COLO829 (cell line): ENCODE data around the gene CDK14.

Experiments
- DNase-seq: peaks from one replicate; pipeline ENCODE4 v3.0.0; 2012; ENCODE audit warnings: low spot score

CDK14 gene

GRCh38 chr7:91005841-91006240, 409.7 kb downstream of the CDK14 start:
- DNase-seq, result no peak

- DNase-seq, result peak; percentile 78
Observed at GRCh38 chr7:91007371-91007770, 411.2 kb downstream of the CDK14 start.

DNA sequence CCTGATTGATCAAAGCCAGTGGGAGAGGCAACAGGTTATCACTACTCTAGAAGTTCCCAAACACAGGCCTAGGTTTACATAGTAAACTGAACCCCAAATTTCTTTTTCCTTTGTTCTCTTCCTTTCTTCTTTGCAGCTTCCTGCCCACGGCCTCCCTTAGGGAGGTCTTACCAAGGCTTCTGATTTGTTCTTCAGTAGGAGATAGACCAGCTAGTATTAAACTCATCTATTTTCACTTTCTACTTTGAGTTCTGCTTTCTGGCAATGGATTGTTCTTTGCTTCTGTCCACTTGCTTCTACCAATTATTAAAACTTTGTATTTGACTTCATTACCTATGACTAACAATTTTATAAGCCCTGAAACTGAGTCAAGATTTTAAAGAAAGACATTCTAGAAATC, 417.0 kb downstream of the CDK14 start:
- DNase-seq, result no peak

DNA sequence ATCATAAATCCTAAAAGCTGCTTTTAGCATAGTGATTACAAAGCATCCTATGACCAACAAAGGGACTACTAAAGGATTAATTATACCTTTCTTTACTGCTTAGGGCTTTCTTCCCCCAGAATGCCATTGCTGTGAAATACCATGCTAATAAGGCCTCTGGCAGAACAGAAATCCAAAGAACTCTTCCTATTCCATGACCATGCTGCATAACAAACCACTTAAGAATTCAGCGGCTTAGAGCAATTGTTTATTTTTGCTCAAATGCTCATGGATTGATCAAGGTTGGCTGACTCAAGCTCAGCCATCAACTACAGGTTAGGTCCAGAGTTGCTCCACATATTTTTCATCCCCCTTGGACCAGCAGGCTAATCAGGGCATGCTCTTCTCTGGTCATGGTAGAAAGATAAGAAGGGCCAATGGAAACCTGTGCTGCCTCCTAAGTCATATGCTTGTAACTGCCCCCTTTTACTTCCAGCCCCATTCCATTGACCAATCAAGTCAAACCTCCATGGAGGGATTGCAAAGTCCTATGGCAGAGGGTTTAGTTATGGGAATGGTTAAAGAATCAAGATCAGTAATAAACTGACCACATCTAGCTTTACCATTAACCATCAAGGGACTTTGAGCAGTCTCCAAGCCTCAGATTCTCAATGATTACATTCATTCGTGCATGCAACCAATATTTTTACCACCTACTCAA, 423.7 kb downstream of the CDK14 start:
- DNase-seq, result no peak

DNA sequence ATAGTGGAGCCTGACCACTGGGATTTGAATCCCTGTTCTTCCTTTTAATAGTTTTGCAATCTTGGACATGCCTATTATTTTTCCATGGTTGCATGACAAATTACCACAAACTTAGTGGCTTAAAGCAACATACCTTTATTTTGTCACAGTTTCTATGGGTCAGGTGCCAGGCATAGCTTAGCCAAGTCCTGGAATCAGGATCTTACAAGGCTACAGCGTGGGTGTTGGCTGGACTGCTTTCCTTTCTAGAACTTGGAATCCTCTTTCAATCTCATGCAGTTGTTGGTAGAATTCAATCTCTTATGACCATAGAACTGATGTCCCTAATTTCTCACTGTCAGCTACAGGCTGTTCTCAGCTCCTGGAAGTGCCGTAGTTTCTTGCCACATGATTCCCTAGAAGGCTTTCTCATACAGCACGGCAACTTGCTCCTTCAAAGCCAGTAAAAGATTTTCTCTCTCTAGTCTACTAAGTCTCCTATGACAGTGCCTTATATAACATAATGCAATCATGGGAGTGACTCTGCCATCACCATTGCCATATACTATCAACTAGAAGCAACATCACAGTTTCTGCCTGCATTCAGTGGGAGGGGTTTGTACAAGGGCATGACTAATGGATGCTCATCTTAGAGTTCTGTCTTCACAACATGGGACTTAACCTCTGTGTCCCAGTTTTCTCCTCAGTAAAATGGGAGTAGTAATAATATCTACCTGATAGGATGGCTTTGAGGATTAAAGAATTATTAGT, 424.7 kb downstream of the CDK14 start:
- no peak for DNase-seq

GRCh38 chr7:91021956-91022355, 425.8 kb downstream of the CDK14 start:
- DNase-seq, result no peak

- no peak for DNase-seq
Observed at GRCh38 chr7:91025906-91026390, 429.8 kb downstream of the CDK14 start.

GRCh38 chr7:91029688-91030087, 433.6 kb downstream of the CDK14 start:
- DNase-seq, result no peak

DNA sequence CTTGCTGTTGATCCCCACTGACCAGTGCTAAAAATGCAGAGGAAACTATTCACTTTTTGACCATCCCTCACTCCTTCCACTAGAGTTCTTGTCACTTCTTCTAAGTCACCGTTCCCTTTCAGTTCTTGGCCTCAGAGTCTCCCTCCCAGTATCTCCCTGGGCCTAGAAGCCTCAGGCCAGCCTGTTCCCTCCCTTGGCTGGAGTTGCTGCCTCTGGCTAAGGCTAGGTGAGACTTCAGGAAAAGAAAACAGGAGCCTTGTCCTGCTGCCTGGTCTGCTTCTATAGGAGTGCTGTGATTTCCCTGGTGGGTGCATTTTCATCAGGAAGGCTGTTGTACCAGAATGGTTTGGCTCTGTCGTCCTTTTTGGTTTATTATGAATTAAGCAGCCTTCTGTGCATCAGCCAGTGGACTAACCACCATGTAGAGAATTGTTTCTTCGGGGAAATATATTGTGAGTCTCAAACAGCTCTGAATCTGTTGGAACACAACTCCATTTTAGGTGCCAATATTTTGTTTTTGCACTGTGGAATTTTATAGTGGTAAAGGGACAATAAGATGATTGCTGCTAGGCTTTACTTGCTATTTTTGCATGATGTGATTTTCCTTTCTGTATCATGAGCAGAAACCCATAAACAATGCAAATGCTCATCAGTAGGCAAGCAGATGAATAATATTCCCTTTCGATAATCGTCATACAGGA, 434.7 kb downstream of the CDK14 start:
- no peak for DNase-seq

GRCh38 chr7:91031757-91032156, 435.6 kb downstream of the CDK14 start:
- DNase-seq, result peak; percentile 23

DNA sequence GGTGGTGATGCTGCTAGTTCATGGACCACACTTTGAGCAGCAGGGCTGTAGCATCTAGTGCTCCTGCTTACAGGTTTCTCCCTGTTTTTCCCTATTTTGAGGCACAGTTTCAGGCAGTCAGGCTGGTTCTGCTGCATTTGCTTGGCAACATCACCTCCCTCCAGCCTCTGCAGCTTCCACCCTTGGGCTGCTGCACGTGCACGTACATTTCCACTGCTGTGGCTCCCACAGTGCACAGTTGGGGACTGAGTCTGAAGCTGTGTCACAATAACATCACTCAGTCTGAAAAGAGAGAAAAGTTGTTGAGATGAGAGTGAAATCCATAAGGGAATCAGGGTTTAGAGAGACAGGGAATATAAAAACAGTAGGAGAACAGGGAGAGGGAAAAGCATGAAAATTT, 437.5 kb downstream of the CDK14 start:
- DNase-seq, result no peak

DNA sequence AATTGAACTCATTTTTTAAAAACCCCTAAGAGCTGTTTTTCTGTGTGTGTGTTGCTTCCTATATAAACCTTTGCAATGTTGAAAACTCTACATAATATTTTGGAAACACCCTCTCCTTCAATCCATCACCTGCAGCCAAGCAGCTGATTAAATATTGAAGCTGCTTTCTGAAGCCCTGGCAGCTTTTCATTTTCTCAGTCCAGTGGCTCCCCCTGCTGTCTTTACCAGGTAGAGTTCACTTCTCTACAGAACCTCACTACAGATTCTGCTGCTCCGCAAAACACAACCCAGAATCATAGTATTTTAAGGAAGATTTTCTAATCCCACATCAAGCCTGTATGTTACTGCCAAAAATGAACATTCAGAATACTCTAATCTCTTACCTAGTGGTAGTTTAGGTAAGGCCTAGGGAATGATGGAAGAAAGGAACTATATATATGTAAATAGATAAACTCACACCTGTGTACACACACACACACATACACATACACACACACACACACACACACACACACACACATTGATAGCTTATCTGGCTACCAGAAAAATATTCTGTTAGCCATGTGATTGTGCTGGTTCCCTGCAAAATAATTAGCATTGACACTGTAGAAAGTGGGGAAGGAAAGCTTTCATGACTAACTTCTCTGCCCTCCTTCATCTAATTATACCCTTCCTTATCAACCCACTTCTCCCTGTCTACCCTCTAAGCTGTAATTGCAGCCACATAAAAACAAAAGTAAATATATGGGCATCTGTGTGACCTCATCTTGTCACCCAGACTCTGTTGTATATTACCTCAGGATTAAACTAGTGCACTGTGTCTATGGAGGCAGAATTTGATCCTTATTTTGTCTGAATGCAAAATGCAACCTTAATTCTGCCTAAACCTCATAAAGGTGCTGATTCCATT, 438.6 kb downstream of the CDK14 start:
- DNase-seq, result peak; percentile 49

DNA sequence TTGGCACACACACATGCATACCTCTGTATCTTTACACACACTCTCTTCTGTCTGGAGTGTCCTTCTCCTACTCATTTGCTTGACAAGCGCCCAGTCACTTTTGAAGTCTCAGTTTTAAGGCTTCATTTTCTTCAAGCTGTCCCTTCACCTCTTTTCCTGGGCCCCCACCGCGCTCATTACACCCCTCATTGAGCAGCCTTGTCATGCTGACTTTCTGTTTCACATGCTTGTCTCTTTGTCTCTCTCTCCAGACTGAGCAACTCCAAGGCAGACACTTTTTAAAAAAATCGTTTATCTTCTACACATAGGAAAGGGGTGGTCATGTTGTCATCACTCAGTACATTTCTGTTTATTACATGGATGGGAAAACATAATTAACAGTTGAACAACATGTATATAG, 442.9 kb downstream of the CDK14 start:
- DNase-seq, result no peak

DNA sequence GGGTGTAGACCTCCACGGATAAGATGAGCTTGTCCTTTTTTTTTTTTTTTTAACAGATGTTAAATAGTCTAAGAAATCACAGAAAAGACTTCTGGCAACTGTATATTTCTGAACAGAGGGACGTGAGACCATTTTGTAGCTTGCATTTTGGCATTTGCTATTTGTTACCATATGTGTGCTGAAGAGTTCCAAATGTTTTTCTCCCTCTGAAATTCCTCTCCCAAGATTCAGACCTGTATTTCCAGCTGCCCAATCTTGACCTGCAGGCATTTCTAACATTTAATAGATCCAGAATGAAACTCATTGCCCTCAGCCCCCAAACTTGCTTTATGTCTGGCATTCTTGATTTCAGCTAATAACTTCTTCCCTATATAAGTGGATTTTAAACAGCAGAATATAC, 445.0 kb downstream of the CDK14 start:
- no peak for DNase-seq

DNA sequence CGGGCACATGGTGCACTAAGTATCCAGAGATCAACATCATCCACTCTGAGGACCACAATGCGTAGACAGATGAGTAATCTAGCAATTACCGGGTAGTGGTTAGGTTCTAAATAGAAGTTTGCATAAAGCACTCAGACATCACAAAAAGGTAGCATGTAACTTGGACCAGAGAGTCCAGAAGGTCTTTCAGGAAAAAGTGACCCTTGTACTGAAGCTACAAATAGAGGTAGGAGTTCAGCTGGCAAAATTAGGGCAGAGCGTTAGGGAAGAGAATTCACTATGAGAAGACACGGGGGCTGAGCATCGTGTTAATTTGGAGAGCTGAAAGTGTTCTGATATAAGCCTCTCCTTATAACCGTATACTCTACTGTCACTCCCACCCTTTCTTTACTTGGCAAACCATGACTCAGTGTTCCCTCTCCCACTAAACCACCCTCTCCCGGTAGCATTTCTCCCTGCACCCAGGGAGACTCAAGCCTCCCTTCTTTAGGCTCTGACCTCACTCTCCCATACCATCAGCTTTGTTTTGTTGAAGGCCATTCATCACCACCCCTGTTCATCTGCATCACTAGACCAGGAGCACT, 445.9 kb downstream of the CDK14 start:
- no peak for DNase-seq

DNA sequence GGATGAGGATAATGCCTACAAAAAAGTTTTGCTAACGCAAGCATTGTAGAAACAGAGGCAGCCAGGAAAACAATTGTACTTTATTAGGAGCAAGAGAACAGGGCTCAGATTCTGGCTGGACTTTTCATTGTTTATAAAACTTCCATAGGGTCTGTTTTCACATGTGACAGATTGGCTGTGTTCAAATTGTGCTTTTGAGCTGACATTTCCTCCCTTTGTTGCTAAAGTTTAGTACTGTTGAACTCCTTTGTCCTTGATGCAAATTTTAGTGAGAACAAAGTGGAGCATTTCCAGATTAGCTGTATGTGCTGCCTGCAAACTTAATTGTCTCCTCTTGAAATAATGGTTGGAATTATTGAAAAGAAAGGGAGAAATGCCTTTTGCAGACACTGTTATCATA, 447.1 kb downstream of the CDK14 start:
- no peak for DNase-seq

GRCh38 chr7:91043924-91044645, 448.0 kb downstream of the CDK14 start:
- DNase-seq, result no peak

GRCh38 chr7:91045606-91046005, 449.5 kb downstream of the CDK14 start:
- DNase-seq, result no peak

DNA sequence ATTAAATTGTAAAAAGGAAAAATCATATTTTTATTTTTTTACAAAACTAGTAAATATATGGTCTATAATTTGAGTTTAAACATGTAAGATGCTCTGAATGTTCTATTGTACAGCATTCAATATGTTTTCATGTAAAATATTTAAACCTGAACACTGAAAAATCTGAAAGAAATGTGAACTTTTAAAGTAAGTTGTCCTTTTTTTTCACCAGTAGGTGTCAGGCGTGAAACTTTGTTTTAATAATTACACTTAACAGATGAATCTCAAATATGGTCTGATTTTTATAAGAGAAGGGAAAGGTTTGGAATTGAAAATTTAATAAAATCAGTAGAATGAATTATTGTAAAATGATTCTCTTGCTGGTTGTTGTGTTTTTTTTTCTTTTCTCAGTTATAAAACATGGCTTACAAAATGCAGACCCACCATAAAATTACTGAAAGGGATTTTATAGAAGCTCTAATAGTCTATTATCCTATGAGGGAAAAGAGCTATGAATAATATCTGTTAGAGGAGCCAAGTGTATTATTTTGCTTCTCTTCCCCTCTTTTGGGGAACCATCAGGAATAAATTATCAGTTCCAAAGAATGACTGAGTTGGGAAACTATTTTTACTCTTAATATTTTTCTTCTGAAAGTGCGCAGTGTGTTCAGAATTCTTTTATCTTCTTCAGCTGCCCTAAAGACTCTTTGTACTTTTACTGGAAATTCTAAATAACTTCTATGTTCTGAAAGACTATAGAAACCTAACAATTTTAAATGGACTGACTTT, 450.4 kb downstream of the CDK14 start:
- DNase-seq, result no peak

- no peak for DNase-seq
Observed at GRCh38 chr7:91047636-91048035, 451.5 kb downstream of the CDK14 start.
